Stimulated activated CD8-positive, alpha-beta memory T cell treated with anti-CD3 and anti-CD28 coated beads, Interleukin-15, amount 100 ng/mL, for 4 hours (primary cell): Measurements from ENCODE around the gene PAQR7.
A peak's percentile ranks its signal among the peaks of the same experiment; 100 is the strongest.

Experiments
- DNase-seq, 2 donors: peaks; one replicate each; pipeline ENCODE4 v3.0.0-alpha.2; 2020; ENCODE audit warnings: low read depth in 2 of 2

PAQR7 gene

DNA sequence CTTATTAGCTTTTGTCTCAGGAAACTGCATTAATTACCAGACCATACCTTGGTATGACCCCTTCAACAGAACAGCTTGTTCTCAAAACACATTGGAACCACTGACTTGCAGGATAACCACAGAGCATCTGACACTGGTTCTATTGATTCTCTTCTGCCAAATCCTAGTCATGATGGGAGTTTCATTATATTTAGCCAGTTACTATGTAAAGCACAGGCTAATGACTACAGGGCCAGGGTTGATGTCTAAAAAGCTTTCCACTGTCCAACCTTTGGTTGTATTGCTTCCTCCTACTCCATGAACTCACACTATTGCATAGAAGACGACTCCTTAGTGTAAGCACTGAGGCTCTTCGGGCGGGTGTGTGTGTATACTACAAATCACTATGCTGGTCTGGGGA lies 27.0 kb upstream of the PAQR7 start:
- no peak for DNase-seq

GRCh38 chr1:25900219-25900618 lies 24.7 kb upstream of the PAQR7 start:
- DNase-seq = no peak

- no peak for DNase-seq
Measured at GRCh38 chr1:25899792-25900191, 24.3 kb upstream of the PAQR7 start.

DNA sequence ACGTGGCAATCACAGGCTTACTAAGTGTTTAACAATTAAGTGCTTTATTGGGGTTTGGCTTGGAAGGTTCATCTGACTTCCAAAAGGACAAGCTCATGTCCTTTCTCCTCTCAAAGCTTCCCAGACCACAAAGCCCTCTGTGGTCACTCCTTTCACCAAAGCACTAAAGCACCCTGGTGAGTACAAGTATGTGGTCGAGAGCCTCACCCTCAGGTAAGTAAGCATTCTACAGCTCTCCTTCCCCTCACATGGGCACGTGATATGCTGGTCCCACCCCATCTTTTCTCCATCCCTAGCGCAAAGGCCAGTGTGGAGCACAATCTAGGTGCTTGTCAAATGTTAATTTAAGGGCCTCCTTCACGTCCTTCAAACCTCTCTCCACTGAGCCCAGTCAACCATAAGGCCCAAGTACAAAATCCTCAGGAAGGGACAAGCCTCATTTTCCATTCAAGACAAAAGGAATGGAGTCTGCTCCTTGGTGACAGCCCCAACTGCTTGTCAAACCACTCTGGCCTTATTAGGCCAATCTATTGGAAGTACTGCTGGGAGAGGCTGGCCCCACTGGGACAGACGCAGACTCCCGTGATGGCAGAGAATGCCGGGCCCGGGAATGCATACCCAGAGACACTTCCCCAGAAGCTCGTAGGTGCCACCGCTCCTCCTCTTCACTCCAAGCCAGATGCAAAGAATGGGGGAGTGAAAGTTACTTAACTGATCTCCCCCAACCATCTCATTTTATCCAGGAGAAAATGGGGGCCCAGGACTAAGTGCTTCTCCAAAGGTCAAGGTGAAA lies 22.9 kb upstream of the PAQR7 start:
- no peak for DNase-seq

GRCh38 chr1:25897754-25898153 lies 22.2 kb upstream of the PAQR7 start:
- no peak for DNase-seq

DNA sequence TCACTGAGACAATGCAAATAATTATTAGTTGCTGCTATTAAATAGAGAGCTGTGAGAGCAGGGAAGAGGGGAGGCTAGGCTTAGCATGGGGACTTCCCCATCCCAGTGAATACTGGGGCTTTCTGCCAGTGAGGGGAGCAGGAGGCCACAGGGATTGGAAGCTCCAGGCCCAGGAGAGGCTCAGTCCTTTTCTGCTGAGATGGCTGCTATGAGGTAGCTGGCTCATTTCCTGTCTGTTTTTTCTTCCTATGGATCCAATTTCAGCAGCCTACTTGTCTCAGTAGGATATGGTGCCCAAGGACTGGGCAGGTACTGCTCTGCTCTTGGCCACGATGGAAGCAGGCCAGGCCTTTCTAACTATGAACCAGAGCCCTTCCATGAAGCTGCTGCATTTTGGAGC lies 20.8 kb upstream of the PAQR7 start:
- DNase-seq = no peak

GRCh38 chr1:25895365-25895990 lies 20.0 kb upstream of the PAQR7 start:
- peak; percentile 68 to 75 for DNase-seq

DNA sequence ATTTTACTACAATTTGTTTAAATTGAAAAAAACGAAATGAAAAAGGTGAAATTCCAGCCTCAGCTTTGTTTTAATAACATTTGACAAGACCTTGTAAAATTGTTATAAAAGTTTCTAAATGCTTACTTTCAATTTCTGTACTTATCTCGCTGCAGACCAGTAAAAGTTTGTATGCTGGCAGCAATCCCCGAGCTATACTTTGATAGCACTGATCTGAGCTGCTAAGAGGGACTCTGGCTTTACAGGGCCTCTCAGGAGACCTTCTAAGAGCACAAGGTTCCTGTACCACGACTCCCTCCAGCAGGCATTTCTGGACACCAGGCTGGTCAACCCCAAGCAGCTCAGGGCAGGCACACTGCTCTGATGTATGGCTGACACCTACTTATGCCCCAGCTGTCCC lies 17.6 kb upstream of the PAQR7 start:
- no peak for DNase-seq

GRCh38 chr1:25891606-25892005 lies 16.1 kb upstream of the PAQR7 start:
- DNase-seq = no peak

DNA sequence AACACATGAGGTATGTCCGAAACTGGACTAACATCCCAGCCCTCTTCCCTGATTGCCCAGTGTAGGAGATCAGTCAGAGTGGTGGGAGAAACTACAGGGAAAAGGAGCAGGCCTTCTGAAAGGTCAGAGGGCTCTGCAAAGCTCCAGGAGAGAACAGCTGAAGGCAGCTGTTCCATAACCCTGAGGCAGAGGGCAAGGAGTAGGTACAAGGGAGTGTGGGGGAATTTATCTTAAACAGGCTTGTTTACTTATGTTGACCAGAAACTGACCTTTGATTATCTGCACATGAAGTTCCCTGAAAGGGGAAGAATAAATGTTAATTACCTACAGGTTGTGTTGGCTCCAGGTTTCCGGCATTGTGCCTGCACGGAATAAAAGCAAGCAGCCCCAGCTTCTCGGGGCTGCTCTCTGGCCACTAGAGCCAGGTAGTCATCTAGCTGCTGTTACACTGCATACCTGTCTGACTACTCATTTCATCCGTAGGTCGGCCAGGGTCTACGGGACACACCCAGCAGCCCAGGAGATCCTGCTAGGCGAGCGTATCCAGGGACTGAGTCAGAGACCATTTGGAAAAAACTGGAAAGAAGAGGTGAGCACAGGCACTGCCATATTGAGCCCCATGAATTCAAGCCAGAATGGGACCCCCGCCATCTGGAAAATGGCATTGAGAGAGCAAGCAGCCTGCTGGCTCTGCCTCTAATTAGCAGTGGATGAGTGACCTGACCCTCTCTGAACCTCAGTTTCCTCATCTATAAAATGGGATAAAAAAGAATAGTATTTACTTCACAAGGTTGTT lies 14.9 kb upstream of the PAQR7 start:
- DNase-seq = no peak

DNA sequence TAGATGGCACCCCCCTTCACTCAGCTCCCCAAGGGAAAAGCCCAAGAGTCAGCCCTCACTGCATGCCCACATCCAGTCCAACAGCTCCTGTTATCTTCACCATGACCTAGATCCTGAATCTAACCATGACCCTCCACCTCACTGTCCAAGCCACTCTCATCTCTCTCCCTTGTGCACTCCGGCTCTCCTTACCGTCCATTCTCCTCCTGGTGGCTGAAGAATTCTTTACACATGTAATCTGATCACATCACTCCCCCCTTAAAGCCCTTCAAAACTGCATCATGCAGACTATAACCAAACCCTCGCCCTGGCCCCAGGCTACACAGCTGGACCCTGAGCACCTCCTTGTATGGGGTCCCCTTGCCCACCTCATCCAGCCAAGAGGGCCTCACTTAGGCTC lies 14.0 kb upstream of the PAQR7 start:
- DNase-seq = no peak

DNA sequence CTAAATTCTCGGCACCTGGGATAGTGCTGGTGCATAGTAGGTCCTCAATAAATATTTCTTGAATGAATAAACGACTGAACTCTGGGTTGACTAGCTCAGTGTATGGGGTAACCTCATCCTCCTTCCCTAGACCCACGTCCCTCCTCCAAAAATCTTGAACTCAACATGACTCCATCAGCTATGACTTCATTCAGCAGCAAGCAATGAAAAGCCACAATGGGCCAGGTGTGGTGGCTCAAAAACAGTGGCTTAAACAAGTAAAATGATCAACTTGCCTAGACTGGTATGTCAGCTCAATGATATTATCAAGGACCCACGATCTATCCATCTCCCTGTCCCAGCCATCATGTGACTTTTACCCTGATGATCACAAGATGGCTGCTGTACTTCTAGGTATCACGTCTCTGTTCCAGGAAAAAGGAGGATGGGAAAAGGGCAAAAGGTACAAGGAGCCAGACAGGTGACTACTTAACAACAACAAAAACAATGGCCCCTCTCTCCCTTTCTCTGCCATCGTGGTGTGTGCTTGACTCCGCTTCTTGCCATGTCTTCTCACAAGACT lies 13.0 kb upstream of the PAQR7 start:
- no peak for DNase-seq

- no peak for DNase-seq
Measured at GRCh38 chr1:25885602-25886001, 10.1 kb upstream of the PAQR7 start.

DNA sequence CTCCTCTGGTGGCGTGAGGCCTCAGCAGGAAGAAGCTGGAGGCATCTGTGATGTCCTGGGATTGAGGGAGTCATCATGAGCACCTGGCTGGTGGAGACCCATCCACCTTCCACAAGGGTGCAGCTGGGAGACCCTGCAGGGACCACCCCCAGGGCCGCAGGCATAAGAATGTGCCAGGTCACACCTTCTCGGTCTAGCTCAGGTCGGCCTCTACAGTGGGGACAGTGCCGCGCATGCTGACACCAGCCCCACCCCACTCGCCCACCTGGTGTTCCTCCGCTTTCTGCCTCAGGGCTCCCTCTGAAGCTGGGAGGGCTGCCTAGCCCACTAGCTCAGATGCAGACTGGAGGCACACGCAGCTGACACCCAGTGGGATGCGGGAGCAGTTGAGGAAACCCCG lies 5.8 kb upstream of the PAQR7 start:
- DNase-seq = no peak

- DNase-seq = no peak
Measured at GRCh38 chr1:25880518-25880917, 5.0 kb upstream of the PAQR7 start.

DNA sequence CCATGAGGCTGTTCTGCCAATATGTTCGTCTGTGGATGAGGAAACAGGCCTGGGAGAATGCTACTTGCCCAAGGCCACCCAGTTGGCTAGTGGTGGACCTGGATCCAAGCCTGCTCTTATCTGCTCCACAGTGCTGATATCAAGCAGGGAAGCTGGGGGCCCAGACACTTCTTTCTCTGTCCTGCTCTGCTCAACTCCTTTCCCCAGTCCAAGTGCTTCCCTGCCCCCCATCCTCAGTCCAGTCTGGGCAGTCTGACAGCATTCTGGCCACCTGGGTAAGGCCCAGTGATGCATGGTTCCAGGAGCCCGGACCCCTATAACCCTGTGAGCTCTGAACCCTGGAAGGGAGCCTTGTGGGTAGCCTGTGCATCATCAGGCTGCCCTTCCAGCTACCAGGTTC lies 4.2 kb upstream of the PAQR7 start:
- no peak for DNase-seq

DNA sequence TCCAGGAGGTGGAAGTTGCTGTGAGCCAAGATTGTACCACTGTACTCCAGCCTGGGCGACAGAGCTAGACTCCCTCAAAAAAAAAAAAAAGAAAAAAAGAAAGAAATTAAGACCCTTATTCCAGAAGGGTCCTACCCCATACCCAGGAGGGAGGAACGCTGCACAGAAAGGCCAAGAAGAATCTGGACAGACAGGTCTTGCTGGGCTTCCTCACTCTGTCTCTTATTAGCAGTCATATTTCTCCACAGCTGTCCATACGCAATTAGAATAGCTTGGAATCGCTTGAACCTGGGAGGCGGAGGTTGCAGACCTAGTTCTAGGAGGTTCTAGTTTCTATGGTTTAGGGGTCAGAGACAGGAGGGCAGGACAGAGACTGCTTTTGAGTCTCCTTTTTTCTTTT lies 3.2 kb upstream of the PAQR7 start:
- no peak for DNase-seq

DNA sequence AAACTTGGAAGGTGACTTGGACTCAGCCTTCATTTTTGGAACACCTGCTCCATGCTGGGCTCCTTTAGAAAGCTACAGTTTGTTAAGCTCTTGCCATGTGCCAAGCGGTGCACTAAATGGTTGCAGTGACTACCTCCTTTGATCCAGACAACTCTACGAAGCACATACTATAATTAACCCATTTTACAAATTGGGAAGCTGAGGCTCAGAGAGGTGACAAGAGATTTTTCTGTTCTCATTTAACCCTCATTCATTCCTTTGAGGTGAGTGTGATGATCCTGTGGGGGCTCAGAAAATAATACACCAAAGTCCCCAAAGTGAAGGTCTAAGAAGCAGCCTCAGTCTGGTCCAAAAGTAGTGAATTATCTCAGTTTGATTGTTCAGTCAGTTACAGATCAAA lies 1.6 kb upstream of the PAQR7 start:
- no peak for DNase-seq

DNA sequence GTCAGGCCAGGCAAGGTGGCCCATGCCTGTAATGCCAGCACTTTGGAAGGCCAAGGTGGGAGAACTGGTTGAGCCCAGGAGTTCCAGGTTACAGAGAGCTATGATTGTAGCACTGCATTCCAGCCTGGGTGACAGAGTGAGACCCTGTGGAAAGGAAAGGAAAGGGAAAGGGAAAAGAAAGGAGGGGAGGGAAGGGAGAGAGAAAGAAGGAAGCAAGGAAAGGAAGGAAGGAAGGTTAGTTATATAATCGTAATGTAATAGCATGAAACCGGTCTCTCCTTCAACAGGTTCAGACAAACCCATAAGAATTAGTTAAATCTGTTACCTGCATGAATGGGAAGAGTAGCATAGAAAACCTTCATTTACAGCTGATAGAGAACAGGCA lies 1.2 kb upstream of the PAQR7 start:
- no peak for DNase-seq

DNA sequence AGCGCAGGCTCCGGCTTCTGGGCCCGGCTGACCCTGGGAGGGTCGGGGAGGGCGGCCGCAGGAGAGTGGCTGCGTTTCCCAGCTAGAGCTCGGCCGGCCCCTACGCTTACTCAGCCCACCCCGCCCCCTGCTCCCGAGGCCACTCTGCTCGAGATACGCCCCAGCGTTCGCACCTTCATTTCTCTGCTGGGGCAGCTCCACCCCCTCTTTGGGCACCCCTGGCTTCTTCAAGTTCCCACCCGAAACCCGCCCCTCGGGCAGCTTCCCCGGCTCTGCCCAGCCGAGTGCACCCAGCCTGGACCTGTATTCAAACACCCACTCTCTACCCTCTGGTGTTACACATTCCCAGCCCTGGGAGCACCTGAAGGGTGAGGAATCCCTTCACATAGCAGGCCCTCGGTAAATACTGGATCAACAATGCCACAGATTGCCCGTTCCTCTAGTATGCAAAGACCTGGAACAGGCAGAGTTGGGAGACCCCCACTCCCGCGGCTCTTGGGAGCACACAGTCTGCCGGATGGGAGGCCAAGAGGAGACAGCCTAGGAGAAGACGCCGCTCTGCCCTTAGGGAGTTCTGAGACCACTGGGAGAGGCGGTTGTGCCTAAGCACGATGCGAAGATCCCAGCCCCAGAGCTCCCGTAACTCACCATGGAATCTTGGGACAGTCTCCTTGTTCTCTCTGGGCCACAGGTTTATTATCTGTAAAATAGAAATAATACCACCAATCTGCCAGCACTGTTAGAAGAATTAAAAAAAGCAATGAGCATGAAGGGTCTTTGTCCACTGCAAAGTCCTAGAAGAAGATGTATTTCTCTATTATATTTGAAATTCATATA lies 566 bp upstream of the PAQR7 start:
- peak in 1 of 2 donors; percentile 6 for DNase-seq

DNA sequence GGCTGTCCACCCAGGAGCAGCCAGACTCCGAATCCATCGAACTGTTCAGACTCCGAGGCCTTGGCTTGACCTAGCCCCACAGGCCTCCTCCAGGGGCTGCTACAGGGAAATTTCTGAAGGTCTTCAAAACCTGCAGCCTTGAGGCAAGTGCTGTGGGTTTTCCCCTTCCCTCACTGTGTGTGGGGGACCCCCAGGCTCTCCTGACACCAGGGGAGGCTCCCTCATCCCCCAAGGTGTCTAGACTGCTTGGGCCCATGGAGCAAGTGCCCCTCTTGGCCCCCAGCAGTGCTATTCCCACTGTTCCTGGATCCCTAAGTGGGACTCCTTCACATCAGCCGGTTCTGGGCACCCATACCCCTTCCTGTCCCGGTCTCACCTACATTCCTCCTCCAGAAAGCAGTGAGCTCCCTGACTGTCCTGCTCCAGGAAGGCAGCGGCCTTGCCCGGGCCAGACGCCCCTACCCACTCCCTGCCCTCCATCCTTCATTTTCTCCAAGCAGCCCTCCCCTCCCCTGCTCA lies 814 bp downstream of the PAQR7 start:
- DNase-seq = no peak
